Neuron (in vitro differentiated cells): ENCODE measurements around the gene TAF13.
"Not testable (repeated sequence)": the region's sequence is repeated elsewhere in the genome, so short reads cannot be mapped to it uniquely, and the experiment has no call there.

ENCODE experiments used
- H2AFZ ChIP-seq: one replicate; pipeline ENCODE4 v1.6.1; 2013; ENCODE audit warnings: low read depth, mild to moderate bottlenecking, inconsistent platforms, low read length, moderate library complexity
- H3K27me3 ChIP-seq: one replicate; pipeline ENCODE4 v1.6.1; 2013; ENCODE audit warnings: low read length; ENCODE audit not compliant: insufficient read depth
- H3K36me3 ChIP-seq: one replicate; pipeline ENCODE4 v1.6.1; 2013; ENCODE audit warnings: low read length; ENCODE audit not compliant: insufficient read depth
- H3K4me1 ChIP-seq: one replicate; pipeline ENCODE4 v1.6.1; 2013; ENCODE audit warnings: low read length; ENCODE audit not compliant: insufficient read depth
- H3K4me3 ChIP-seq: 2 replicates; pipeline ENCODE4 v1.5.1; 2013; ENCODE audit warnings: mild to moderate bottlenecking, low read length, moderate library complexity
- H3K9me3 ChIP-seq: one replicate; pipeline ENCODE4 v1.6.1; 2013; ENCODE audit warnings: low read length

Gene TAF13

DNA sequence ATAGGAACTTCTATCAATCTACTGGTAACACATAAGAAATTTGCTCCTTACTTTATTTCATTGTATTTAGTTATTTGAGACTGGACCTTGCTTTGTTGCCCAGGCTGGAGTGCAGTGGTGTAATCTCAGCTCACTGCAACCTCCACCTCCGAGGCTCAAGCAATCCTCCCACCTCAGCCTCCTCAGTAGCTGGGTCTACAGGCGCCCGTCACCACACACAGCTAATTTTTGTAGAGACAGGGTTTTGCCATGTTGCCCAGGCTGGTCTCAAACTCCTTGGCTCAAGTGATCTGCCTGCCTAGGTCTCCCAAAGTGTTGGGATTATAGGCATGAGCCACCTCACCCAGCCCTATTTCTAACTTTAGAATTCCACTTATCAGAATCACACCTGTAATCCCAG is 23.7 kb downstream of the TAF13 start:
- H3K4me1 ChIP-seq, H3K4me3 ChIP-seq, H3K36me3 ChIP-seq, H2AFZ ChIP-seq, H3K27me3 ChIP-seq, H3K9me3 ChIP-seq: not testable (repeated sequence)

DNA sequence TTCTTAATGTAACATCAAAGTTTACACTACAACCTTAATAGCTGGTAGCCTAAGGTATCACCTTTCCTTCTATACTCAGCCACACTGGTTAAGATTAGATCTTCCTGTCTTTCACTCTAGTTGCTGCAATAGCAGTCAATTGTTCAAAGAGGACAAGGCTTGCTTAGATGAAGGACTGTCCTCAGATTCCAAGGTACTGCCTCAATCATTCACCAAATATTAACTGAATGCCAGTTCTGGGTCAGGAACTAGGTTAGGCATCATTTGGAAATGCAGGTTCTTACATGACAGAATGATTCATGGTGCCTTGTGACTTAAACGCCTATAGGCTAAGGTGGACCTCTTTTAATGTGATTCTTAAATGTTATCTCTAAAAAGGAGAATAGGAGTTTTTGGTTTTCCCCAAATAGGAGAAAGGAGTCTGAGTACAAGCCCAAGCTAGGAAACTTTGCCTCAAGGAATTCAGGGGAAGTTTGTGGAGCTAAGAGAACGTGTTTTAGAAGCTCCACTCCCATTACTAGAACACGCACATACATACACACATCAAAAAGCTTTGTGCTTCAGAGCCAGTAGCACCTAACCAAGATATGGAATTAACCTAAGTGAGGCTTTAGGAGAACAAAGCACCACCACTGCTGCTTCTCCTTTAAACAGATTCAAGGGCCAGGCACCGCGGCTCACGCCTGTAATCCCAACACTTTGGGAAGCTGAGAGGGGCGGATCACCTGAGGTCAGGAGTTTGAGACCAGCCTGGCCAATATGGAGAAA is 25.4 kb downstream of the TAF13 start:
- no peak overlapping the region for H3K4me3 ChIP-seq
- H2AFZ ChIP-seq, result no peak overlapping the region
- H3K9me3 ChIP-seq, result no peaks in the 10 kb centered on the region
- no peaks in the 10 kb centered on the region for H3K27me3 ChIP-seq
- no peaks in the 10 kb centered on the region for H3K4me1 ChIP-seq
- no peaks in the 10 kb centered on the region for H3K36me3 ChIP-seq

DNA sequence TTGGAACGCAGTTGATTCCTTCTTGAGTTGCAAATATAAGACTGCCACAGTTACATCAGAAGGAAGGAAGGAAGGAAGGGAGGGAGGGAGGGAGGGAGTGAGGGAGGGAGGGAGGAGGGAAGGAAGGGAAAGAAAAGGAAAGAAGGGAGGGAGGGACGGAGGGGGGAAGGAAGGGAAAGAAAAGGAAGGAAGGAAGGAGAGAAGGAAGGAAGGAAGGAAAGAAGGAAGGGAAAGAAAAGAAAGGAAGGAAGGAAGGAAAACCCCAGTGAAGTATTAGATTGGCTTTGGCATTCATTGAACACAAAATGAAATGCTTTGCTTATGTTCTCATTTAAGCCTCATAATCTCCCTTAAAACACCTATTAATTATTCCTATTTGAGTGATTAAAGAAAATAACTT is 27.5 kb downstream of the TAF13 start:
- H3K4me3 ChIP-seq, result no peak overlapping the region
- H3K27me3 ChIP-seq, result no peaks in the 10 kb centered on the region
- no peak overlapping the region for H2AFZ ChIP-seq
- no peaks in the 10 kb centered on the region for H3K9me3 ChIP-seq
- H3K36me3 ChIP-seq, result no peaks in the 10 kb centered on the region
- no peaks in the 10 kb centered on the region for H3K4me1 ChIP-seq

DNA sequence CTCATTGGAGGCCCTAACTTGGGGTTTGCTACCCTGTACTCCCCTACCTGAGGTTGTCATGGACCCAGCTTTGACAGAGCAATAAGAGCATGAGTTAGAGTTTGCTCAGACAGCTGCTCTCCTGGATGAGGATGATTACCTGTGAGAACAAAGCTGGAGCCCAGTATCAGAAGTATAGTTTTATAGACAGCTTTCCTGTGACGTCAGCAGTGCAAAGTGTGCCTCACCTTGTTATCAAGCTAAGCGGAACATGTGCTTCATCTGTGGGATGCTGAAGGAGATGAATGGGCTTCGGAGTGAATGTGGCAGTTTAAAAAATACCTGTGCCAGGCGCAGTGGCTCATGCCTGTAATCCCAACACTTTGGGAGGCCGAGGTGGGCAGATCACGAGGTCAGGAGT is 28.5 kb downstream of the TAF13 start:
- Histone ChIP-seq H3K4me1 (peaks cover 3% of the 10 kb centered on the region), H3K36me3 (no peaks in the 10 kb centered on the region), H3K4me3 (no peak overlapping the region), H3K9me3 (no peaks in the 10 kb centered on the region), H2AFZ (no peak overlapping the region), H3K27me3 (no peaks in the 10 kb centered on the region)

DNA sequence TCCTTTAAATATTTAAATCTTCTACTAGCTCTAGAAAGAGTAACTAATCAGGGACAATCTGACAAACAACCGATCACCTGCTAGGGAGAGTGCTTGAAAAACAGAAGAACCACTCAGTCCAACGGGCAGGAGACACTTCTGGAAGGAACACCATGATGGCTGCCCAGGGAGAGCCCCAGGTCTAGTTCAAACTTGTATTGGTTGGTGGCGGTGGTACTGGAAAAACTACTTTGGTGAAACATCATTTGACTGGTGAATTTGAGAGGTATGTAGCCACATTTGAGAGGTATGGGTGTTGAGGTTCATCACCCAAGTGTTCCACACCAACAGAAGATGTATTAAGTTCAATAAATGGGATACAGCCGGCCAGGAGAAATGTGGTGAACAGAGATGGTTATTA is 29.1 kb downstream of the TAF13 start:
- no peaks in the 10 kb centered on the region for H3K36me3 ChIP-seq
- no peak overlapping the region for H2AFZ ChIP-seq
- H3K4me3 ChIP-seq, result no peak overlapping the region
- H3K4me1 ChIP-seq, result peaks cover 4% of the 10 kb centered on the region
- H3K27me3 ChIP-seq, result no peaks in the 10 kb centered on the region
- H3K9me3 ChIP-seq, result no peaks in the 10 kb centered on the region

DNA sequence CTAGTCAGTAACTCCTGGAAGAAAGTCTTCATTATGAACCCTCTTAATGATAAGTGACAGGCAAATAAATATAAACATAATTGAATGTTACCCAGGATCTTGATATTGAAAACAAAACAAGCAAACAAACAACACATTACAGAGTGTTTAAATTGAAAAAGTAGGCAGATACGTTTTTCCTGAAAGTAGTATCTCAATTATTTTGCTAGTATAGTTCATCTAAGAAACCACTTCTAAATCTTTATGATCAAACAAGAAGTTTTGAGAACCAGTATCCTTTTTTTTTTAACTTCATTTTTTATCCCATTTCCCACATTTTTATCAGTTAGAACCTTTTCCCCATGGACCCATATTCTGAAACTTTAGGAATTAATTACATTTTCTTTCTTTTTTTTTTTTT is 30.2 kb downstream of the TAF13 start:
- Histone ChIP-seq H2AFZ (no peak overlapping the region), H3K4me1 (peaks cover 5% of the 10 kb centered on the region), H3K9me3 (no peaks in the 10 kb centered on the region), H3K36me3 (no peaks in the 10 kb centered on the region), H3K27me3 (no peaks in the 10 kb centered on the region), H3K4me3 (no peak overlapping the region)

DNA sequence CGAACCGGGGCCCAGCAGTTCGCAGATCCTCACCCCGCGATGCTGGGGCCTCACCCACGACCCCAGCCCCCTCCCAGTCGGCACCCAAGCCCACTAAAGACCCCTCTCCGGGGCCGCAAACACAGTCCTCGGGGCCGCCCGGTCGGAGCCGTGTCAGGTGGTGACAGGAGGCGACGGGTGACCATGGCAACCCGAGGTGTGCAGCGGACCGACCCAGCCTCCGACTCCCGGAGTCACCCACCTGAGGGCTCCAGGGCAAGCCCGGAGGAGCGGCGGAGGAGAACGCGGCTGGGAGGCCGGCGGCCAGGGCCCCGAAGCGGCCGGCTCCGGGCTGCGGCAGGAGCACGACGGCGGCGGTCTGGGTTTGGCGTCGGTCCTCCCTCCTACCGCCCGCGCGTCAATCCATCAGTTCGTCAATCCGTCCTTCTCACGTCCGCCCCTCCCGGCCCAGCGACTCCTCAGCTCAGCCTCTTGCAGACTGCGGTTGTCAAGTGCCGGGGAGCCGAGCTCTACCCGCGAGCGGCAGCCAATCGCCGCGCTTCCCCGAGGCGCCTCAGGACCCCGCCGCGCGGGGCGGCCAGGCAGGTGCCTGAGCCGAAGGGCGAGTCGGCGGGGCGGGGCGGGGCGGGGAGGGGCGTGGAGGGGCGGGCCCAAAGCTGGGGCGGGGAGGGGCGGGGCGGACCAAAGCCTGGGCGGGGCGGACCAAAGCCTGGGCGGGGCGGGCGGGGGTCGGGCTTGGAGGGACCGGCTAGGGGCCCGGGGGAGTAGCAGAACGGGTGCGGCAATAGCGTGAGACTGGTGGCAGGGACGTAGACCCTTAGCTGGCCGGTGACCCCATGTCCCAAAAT is 34.0 kb downstream of the TAF13 start, which contains the start of gene WDR47:
Gene WDR47, minus strand, starts transcription at position 482 of the 848 bp plus-strand sequence. CDS start 18,590 bp downstream, outside the sequence.
- H3K4me3 ChIP-seq, result peak within 1 kb of the TSS; percentile 96
- no peaks in the 10 kb centered on the region for H3K9me3 ChIP-seq
- H2AFZ ChIP-seq, result peak within 1 kb of the TSS; percentile 99
- no peaks in the 10 kb centered on the region for H3K36me3 ChIP-seq
- H3K27me3 ChIP-seq, result no peaks in the 10 kb centered on the region
- H3K4me1 ChIP-seq, result peaks cover 14% of the 10 kb centered on the region

DNA sequence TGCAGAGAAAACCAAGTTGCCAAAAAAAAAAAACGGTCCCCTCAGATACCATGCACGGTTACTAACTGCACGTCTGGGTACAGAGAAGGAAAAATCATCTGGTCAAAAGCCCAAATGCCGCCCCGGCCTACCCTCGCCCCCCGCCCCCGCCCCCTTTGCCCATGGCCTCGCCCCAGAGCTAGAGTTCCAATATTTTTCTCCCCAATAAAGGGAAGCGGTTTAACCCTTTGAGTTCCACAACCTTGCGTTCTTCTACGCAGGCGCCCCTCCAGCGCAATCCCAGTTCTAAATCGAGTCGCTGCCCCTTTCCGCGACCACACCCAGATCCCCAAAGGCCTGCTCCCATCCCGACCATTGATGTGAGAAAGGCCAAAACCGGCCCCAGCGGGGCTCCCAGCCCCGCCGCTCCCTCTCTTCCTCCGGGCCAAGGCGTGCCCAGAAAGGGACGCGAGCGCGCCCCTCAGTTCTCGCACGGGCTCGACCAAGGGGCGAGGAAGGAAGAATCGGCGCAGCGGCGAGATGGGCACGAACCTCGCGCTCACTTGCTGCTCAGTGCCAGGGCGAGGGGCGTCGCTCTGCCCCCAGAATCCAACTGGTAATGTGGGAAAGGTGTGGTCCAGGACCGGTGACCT is 34.7 kb downstream of the TAF13 start:
- H3K36me3 ChIP-seq, result no peaks in the 10 kb centered on the region
- peak overlapping the region; percentile 96 for H3K4me3 ChIP-seq
- H2AFZ ChIP-seq, result peak overlapping the region; percentile 85

DNA sequence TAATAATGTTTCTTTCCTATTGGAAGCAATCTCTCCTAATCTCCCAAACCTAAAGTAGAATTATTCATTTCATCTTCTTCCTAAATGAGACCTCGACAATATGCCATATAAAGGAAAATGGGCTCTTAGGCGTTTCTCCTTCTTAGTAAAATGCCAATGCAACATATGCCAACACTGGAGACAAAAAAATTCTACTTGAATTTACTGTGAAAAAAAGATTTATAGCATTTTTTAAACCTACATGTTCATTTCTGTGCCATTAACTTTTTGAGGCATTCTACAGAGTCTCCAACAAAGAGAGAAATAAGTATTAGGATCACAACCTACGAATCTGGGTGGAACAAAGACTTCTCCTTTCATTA is 35.2 kb downstream of the TAF13 start:
- Histone ChIP-seq H3K27me3 (no peaks in the 10 kb centered on the region), H3K9me3 (no peaks in the 10 kb centered on the region), H3K4me1 (peaks cover 14% of the 10 kb centered on the region), H3K36me3 (no peaks in the 10 kb centered on the region), H3K4me3 (peak overlapping the region; percentile 96), H2AFZ (peak overlapping the region; percentile 85)

More for the DNA sequence above, 34.7 kb downstream of the TAF13 start:
- no peaks in the 10 kb centered on the region for H3K27me3 ChIP-seq
- no peaks in the 10 kb centered on the region for H3K9me3 ChIP-seq
- H3K4me1 ChIP-seq, result peaks cover 14% of the 10 kb centered on the region

DNA sequence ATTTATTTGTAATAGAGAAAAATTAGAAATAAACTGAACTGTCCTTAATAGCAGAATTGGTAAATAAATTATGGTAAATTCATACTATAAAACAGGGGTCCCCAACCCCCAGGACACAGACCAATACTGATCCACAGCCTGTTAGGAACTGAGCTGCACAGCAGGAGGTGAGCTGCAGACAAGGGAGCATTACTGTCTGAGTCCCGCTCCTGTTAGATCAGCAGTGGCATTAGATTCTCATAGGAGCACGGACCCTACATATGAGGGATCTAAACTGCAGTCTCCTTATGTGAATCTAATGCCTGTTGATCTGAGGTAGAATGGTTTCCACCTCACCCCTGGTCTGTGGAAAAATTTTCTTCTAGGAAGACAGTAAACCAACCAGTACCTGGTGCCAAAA is 41.4 kb downstream of the TAF13 start:
- Histone ChIP-seq H3K4me1 (peaks cover 5% of the 10 kb centered on the region), H3K36me3 (no peaks in the 10 kb centered on the region), H3K9me3 (no peaks in the 10 kb centered on the region), H3K27me3 (no peaks in the 10 kb centered on the region), H3K4me3 (no peak overlapping the region), H2AFZ (no peak overlapping the region)

DNA sequence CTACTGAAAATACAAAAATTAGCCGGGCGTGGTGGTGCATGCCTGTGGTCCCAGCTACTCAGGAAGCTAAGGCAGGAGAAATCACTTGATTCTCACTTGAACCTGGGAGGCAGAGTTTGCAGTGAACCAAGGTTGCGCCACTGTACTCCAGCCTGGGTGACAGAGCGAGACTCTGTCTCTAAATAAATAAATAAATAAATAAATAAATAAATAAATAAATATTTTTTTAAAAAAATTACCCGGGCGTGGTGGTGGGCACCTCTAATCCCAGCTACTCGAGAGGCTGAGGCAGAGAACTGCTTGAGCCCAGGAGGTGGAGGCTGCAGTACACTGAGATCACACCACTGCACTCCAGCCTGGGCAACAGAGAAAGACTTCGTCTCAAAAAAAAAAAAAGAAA is 46.3 kb downstream of the TAF13 start:
- not testable (repeated sequence) for H3K9me3 ChIP-seq, H3K4me3 ChIP-seq, H3K36me3 ChIP-seq, H2AFZ ChIP-seq, H3K4me1 ChIP-seq, H3K27me3 ChIP-seq

DNA sequence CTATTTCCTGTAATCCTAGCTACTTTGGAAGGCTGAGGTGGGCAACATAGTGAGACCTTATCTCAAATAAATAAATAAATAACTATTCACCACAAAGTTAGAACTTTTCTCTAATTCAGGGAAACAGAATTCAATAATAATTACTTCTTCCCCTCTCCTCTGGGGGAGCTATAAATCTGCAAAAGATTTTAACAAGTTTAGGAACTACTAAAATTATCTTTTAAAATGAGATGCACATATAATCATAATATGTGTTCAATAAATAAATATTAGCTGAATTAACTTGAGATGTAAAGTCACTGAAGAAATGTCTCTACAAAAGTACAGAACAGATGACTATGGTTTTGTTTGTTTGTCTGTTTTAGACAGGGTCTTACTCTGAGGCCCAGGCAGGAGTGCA is 48.0 kb downstream of the TAF13 start:
- H3K36me3 ChIP-seq, result peaks cover 2% of the 10 kb centered on the region
- no peak overlapping the region for H2AFZ ChIP-seq
- H3K9me3 ChIP-seq, result no peaks in the 10 kb centered on the region
- no peaks in the 10 kb centered on the region for H3K27me3 ChIP-seq
- no peak overlapping the region for H3K4me3 ChIP-seq
- peaks cover 5% of the 10 kb centered on the region for H3K4me1 ChIP-seq

DNA sequence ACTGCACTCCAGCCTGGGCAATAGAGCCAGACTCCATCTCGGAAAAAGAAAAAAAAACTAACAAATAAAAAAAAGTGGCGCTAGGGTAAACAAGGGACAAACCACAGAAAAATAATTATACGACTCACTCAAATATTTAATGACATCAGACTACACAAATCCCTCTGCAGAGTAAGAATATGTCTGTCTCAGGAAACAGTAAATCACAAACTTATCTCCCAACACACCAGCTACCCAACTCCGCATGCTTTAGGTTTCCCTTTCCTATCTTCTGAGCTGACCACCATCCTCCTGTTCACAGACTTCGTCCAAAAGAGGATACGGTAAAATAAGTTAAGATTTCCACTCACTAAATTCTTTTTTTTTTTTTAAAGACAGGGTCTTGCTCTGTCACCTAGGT is 50.1 kb downstream of the TAF13 start:
- H3K36me3 ChIP-seq, result peaks cover 8% of the 10 kb centered on the region
- H3K4me1 ChIP-seq, result peaks cover 3% of the 10 kb centered on the region
- no peaks in the 10 kb centered on the region for H3K27me3 ChIP-seq
- no peaks in the 10 kb centered on the region for H3K9me3 ChIP-seq
- H3K4me3 ChIP-seq, result no peak overlapping the region
- H2AFZ ChIP-seq, result no peak overlapping the region
